ENCODE results near the gene PPIG.
"Not testable (repeated sequence)": the region's sequence is repeated elsewhere in the genome, so short reads cannot be mapped to it uniquely, and the experiment has no call there.

Gene PPIG

GRCh38 chr2:169585673-169586072, 1.5 kb downstream of the PPIG start:
- DNase-seq (ENCODE audit: insufficient read length, low spot score) (no peak), FAIRE-seq (no peak)

DNA sequence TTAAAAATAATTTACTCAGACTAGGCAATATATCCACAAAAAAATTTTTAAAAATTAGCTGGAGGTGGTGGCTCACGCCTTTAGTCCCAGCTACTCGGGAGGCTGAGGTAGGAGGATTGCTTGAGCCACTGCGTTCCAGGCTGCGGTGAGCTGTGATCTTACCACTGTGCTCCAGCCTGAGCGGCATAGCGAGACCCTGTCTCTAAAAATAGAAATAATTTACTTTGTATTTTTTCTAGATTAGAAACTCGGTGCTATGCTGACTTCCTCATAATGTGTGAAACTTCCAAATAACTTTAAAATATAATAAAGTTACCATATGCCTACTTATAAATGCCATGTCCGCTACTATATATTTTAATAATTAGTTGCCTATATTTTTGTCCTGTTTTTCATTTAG, 6.7 kb downstream of the PPIG start:
- no peak for FAIRE-seq
- DNase-seq (ENCODE audit: insufficient read length, low spot score): no peak

- not testable (repeated sequence) for DNase-seq (ENCODE audit: insufficient read length, low spot score)
These were observed 12.4 kb downstream of the PPIG start for GRCh38 chr2:169596546-169596945.

DNA sequence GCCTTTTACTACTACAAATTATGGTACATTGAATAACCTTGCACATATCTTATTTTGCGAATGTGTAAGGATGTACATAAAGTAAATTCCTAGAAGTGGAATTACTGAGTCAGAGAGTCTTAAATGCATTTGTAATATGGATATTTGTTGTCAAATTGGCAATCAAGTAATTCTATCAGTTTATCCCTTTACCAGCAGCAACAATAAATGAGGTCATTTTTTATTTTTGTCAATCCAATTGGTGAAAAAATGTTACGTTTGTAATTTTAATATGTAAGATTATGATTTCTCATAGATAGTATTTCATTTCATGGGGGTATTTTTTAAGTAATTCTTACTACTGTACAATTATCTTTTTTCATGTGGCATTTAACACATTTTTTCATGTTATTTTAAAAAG, 14.8 kb downstream of the PPIG start:
- FAIRE-seq (no peak), DNase-seq (ENCODE audit: insufficient read length, low spot score) (no peak)

More at GRCh38 chr2:169596546-169596945, 12.4 kb downstream of the PPIG start:
- not testable (repeated sequence) for FAIRE-seq

GRCh38 chr2:169599568-169599967, 15.4 kb downstream of the PPIG start:
- FAIRE-seq (no peak), DNase-seq (ENCODE audit: insufficient read length, low spot score) (no peak)

GRCh38 chr2:169609264-169609663, 25.1 kb downstream of the PPIG start:
- no peak for DNase-seq (ENCODE audit: insufficient read length, low spot score)
- FAIRE-seq: no peak

- no peak for DNase-seq (ENCODE audit: insufficient read length, low spot score)
- FAIRE-seq: no peak
These were observed 29.7 kb downstream of the PPIG start for GRCh38 chr2:169613876-169614275.

- FAIRE-seq; DNase-seq (ENCODE audit: insufficient read length, low spot score): not testable (repeated sequence)
These were observed 31.8 kb downstream of the PPIG start for GRCh38 chr2:169615982-169616381.

DNA sequence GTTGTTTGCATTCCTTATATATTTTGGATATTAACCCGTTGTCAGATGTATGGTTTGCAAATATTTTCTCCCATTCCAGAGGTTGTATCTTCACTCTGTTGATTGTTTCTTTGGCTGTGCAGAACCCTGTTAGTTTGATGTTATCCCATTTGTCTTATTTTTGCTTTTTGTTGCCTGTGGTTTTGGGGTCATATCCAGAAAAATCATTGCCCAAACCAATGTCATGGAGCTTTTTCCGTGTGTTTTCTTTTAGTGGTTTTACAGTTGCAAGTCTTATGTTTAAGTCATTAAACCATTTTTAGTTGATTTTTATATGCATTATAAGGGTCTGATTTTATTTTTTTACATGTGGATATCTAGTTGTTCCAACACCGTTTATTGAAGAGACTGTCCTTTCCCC, 35.8 kb downstream of the PPIG start:
- DNase-seq (ENCODE audit: insufficient read length, low spot score) (no peak), FAIRE-seq (no peak)

DNA sequence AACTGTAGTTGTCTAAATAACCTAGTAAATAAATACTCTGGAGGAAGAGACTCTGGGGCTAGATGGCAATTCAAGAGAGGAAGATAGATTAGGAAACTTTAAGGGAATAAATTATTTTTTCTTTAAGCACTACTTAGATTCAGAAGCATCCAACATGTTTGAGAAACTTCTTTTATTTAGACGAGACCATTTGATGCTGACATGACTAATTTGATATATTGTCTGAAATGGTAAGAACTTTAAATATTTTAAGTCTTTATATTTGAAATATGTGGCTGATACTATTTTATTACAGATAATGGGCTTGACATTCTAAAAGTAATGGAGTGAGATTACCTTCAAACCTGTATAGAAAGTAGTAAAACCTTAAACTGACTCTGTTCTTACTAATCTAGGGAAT, 36.4 kb downstream of the PPIG start:
- DNase-seq (ENCODE audit: insufficient read length, low spot score) (no peak), FAIRE-seq (no peak)

GRCh38 chr2:169623235-169623634, 39.1 kb downstream of the PPIG start:
- FAIRE-seq (no peak), DNase-seq (ENCODE audit: insufficient read length, low spot score) (no peak)

DNA sequence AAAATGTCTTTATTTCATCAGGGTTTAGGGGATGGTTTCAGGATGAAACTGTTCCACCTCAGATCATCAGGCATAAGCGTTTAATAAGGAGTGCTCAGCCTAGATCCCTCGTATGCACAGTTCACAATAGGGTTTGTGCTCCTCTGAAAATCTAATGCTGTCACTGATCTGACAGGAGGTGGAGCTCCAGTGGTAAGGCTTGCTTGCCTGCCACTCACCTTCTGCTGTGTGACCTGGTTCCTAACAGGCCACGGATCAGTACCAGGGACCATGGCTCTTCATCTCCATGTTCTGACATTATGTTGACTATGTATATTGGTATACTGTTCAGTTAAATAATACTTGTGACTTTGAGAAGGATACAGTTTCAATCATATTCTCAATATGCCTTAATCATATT, 41.6 kb downstream of the PPIG start:
- FAIRE-seq: no peak

DNA sequence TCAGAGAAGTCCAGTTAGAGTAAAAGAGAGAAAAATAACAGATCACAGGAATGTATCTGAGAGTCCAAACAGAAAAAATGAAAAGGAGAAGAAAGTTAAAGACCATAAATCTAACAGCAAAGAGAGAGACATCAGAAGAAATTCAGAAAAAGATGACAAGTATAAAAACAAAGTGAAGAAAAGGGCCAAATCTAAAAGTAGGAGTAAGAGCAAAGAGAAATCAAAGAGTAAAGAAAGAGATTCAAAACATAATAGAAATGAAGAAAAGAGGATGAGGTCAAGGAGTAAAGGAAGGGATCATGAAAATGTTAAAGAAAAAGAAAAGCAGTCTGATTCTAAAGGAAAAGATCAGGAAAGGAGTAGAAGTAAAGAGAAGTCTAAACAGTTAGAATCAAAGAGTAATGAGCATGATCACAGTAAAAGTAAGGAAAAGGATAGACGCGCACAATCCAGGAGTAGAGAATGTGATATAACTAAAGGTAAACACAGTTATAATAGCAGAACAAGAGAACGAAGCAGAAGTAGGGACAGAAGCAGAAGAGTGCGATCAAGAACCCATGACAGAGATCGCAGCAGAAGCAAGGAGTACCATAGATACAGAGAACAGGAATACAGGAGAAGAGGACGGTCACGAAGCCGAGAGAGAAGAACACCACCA, 52.4 kb downstream of the PPIG start:
- peak; percentile 42 for FAIRE-seq
- no peak for DNase-seq (ENCODE audit: insufficient read length, low spot score)

More for the DNA sequence above, 41.6 kb downstream of the PPIG start:
- no peak for DNase-seq (ENCODE audit: insufficient read length, low spot score)

- no peak for DNase-seq (ENCODE audit: insufficient read length, low spot score)
- FAIRE-seq: no peak
These were observed 53.5 kb downstream of the PPIG start for GRCh38 chr2:169637620-169638019.

DNA sequence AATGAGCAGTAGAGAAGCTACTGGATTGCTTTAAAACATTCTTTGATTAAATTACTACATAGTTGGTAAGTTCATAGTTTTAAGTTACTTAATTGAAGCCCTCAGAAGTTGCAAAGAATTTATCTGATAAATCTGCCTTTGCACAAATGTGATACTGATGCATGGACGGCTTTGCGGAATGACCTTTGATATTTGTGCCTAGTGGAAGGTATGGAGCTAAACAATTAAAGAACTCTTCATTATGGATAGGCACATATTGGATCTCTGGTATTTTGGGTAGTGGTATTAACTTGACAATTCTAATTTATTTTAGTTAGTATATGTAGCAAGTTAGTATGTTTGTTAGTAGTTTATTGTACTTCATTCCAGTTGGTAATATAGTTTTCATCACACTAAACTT, 56.0 kb downstream of the PPIG start:
- no peak for DNase-seq (ENCODE audit: insufficient read length, low spot score)
- no peak for FAIRE-seq

- no peak for FAIRE-seq
These were observed 57.3 kb downstream of the PPIG start for GRCh38 chr2:169641464-169641863.

GRCh38 chr2:169644173-169644572, 60.0 kb downstream of the PPIG start:
- no peak for DNase-seq (ENCODE audit: insufficient read length, low spot score)
- no peak for FAIRE-seq

More at GRCh38 chr2:169641464-169641863, 57.3 kb downstream of the PPIG start:
- no peak for DNase-seq (ENCODE audit: insufficient read length, low spot score)

DNA sequence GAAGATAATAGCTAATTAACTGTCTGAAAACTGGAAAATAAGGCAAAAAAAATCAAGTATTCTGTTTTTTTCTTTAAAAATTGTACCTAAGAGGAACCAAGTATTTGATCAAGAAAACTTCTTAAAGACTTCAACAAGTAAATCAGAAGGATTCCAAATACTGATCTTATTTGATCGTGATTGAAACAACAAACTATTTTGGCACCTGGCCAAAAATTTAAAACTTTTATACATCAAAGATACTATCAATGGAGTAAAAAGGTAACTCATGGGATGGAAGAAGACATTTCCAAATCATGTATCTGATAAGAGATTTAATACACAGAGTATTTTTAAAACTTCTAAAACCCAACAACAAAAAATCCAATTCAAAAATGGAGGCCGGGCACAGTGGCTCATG, 63.3 kb downstream of the PPIG start:
- DNase-seq (ENCODE audit: insufficient read length, low spot score) (no peak), FAIRE-seq (no peak)

- FAIRE-seq (no peak), DNase-seq (ENCODE audit: insufficient read length, low spot score) (no peak)
These were observed 65.1 kb downstream of the PPIG start for GRCh38 chr2:169649278-169649677.

GRCh38 chr2:169653636-169654035, 69.5 kb downstream of the PPIG start:
- FAIRE-seq: no peak
- no peak for DNase-seq (ENCODE audit: insufficient read length, low spot score)

GRCh38 chr2:169656164-169656563, 72.0 kb downstream of the PPIG start:
- DNase-seq (ENCODE audit: insufficient read length, low spot score) (no peak), FAIRE-seq (no peak)

- DNase-seq (ENCODE audit: insufficient read length, low spot score) (no peak), FAIRE-seq (no peak)
These were observed 74.7 kb downstream of the PPIG start for GRCh38 chr2:169658877-169659276.

DNA sequence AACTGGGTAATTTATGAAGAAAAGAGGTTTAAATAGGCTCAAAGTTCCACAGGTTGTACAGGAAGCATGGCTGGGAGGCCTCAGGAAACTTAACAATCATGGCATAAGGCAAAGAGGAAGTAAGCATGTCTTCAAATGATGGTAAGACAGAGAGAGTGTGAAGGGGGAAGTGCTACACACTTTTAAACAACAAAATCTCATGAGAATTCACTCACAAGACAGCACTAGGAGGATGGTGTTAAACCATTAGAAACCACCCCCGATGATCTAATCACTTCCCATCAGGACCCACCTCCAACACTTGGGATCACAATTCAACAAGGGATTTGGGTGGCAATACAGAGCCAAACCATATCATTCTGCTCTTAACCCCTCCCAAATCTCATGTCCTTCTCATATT, 75.2 kb downstream of the PPIG start:
- FAIRE-seq: no peak
- DNase-seq (ENCODE audit: insufficient read length, low spot score): no peak
